Nephron (organoid): ENCODE data around the gene JMJD1C.

Source experiments
- H3K27ac Mint-ChIP-seq, 3 experiments: 2 replicates each; pipeline ENCODE4 v1.8.0; 2020; ENCODE audit warnings: mixed read lengths in 3 of 3, mild to moderate bottlenecking in 2 of 3, moderate library complexity in 1 of 3
- H3K27me3 Mint-ChIP-seq: 2 replicates; pipeline ENCODE4 v1.8.0; 2021; ENCODE audit warnings: low read depth, mild to moderate bottlenecking, moderate library complexity, mixed read lengths
- H3K36me3 Mint-ChIP-seq: 2 replicates; pipeline ENCODE4 v1.8.0; 2020; ENCODE audit warnings: low read depth, mixed read lengths
- H3K4me1 Mint-ChIP-seq: 2 replicates; pipeline ENCODE4 v1.8.0; 2020; ENCODE audit warnings: mixed read lengths
- H3K4me3 Mint-ChIP-seq, 3 experiments: 2 replicates each; pipeline ENCODE4 v1.8.0; 2020; ENCODE audit warnings: mild to moderate bottlenecking in 3 of 3, mixed read lengths in 3 of 3, moderate library complexity in 2 of 3
- H3K9me3 Mint-ChIP-seq: 2 replicates; pipeline ENCODE4 v1.8.0; 2020; ENCODE audit warnings: mixed read lengths
- TF ChIP-seq, protein P1 (sequence below), 3 experiments: fragments of 200-600 bp; sonication (generic); IDR thresholded peaks; one replicate each; pipeline ENCODE4 v1.5.0; 2021; ENCODE audit warnings: antibody characterized with exemption in 3 of 3; ENCODE audit not compliant: unreplicated experiment in 3 of 3

Gene JMJD1C

DNA sequence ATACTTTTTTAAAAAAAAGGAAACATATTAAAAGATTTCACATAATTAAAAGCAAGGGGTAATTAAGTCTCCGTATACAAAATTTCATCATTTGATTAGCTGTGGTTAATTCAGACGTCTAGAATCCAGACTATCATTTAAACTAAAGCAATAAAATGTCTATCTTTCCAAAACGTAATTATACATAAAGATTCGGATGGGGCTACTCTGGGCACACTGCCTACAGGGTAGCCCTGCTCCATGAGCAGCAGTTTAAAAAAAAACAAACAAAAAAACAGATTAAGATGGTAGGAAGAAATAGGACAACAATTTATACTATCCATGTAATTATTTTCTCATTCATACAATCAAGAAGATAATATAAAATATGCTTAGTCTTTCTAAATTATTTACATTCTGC lies 236.6 kb downstream of the JMJD1C start:
- TF ChIP-seq, protein P1, sequence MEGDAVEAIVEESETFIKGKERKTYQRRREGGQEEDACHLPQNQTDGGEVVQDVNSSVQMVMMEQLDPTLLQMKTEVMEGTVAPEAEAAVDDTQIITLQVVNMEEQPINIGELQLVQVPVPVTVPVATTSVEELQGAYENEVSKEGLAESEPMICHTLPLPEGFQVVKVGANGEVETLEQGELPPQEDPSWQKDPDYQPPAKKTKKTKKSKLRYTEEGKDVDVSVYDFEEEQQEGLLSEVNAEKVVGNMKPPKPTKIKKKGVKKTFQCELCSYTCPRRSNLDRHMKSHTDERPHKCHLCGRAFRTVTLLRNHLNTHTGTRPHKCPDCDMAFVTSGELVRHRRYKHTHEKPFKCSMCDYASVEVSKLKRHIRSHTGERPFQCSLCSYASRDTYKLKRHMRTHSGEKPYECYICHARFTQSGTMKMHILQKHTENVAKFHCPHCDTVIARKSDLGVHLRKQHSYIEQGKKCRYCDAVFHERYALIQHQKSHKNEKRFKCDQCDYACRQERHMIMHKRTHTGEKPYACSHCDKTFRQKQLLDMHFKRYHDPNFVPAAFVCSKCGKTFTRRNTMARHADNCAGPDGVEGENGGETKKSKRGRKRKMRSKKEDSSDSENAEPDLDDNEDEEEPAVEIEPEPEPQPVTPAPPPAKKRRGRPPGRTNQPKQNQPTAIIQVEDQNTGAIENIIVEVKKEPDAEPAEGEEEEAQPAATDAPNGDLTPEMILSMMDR (IDR thresholded peaks at IDR 0.05; ENCODE audit: unreplicated experiment in 3 of 3), result no peak
- Mint-ChIP-seq H3K4me3 (no peak overlapping the region), H3K9me3 (no peaks in the 10 kb centered on the region), H3K27me3 (no peaks in the 10 kb centered on the region), H3K4me1 (peaks cover 21% of the 10 kb centered on the region), H3K27ac (no peak overlapping the region), H3K36me3 (peaks cover 15% of the 10 kb centered on the region)

DNA sequence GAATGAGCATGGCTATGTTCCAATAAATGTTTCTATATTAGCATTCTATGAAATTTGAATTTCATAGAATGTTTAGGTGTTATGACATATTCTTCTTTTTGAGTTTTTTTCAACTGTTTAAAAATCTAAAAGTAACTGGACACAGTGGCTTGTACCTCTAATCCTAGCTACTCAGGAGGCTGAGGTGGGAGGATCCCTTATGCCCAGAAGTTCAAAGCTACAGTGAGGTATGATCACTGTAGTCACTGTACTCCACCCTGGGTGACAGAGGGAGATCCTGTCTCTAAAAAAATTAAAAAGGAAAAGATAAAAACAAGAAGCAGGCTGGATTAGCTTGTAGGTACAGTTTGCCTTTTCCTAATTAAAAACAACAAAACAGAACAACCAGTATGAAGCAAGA lies 237.5 kb downstream of the JMJD1C start:
- Mint-ChIP-seq H3K9me3 (no peaks in the 10 kb centered on the region), H3K27me3 (no peaks in the 10 kb centered on the region), H3K4me3 (no peak overlapping the region), H3K4me1 (peaks cover 21% of the 10 kb centered on the region), H3K27ac (no peak overlapping the region), H3K36me3 (peaks cover 15% of the 10 kb centered on the region)
- TF ChIP-seq, protein P1 (IDR thresholded peaks at IDR 0.05; ENCODE audit: unreplicated experiment in 3 of 3), result no peak

GRCh38 chr10:63227207-63227895 lies 238.4 kb downstream of the JMJD1C start:
- H3K36me3 Mint-ChIP-seq, result peaks cover 16% of the 10 kb centered on the region
- no peaks in the 10 kb centered on the region for H3K27me3 Mint-ChIP-seq
- H3K27ac Mint-ChIP-seq, result peak overlapping the region; percentile 33 to 67 (median 67)
- TF ChIP-seq, protein P1 (IDR thresholded peaks at IDR 0.05; ENCODE audit: unreplicated experiment in 3 of 3), result no peak
- peaks cover 20% of the 10 kb centered on the region for H3K4me1 Mint-ChIP-seq
- no peaks in the 10 kb centered on the region for H3K9me3 Mint-ChIP-seq
- H3K4me3 Mint-ChIP-seq, result no peak overlapping the region

- no peak overlapping the region for H3K4me3 Mint-ChIP-seq
- peaks cover 26% of the 10 kb centered on the region for H3K4me1 Mint-ChIP-seq
- no peaks in the 10 kb centered on the region for H3K27me3 Mint-ChIP-seq
- TF ChIP-seq, protein P1 (IDR thresholded peaks at IDR 0.05; ENCODE audit: unreplicated experiment in 3 of 3), result no peak
- peaks cover 26% of the 10 kb centered on the region for H3K36me3 Mint-ChIP-seq
- no peaks in the 10 kb centered on the region for H3K9me3 Mint-ChIP-seq
- no peak overlapping the region for H3K27ac Mint-ChIP-seq
Measured at GRCh38 chr10:63224241-63224640, 241.5 kb downstream of the JMJD1C start.

DNA sequence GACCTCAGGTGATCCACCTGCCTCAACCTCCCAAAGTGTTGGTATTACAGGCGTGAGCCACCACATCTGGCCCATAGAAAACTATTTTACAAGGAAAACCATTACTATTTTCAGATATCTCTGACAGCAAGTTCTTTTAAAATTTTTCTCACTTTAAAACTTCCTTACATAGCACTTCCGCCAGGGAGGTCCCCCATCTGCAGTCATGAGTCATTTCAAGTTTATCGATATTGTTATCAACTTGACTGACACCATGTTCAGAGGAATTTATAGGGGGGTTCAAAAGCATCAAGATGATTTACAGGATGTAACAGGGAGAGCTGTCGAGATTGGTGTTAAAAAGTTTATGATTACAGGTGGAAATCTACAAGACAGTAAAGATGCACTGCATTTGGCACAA lies 243.8 kb downstream of the JMJD1C start:
- Mint-ChIP-seq H3K27ac (no peak overlapping the region), H3K27me3 (no peaks in the 10 kb centered on the region), H3K4me1 (peaks cover 38% of the 10 kb centered on the region), H3K36me3 (peaks cover 33% of the 10 kb centered on the region), H3K9me3 (no peaks in the 10 kb centered on the region), H3K4me3 (no peak overlapping the region)
- TF ChIP-seq, protein P1 (IDR thresholded peaks at IDR 0.05; ENCODE audit: unreplicated experiment in 3 of 3), result no peak

GRCh38 chr10:63219749-63220148 lies 246.0 kb downstream of the JMJD1C start:
- TF ChIP-seq, protein P1 (IDR thresholded peaks at IDR 0.05; ENCODE audit: unreplicated experiment in 3 of 3), result no peak
- Mint-ChIP-seq H3K9me3 (no peaks in the 10 kb centered on the region), H3K27ac (no peak overlapping the region), H3K4me1 (peaks cover 35% of the 10 kb centered on the region), H3K27me3 (no peaks in the 10 kb centered on the region), H3K36me3 (peaks cover 42% of the 10 kb centered on the region), H3K4me3 (no peak overlapping the region)
